Prostate gland (tissue), 2 donors: ENCODE data around the gene USP34. TPM values are rescaled to one million over a fixed set of nuclear protein-coding genes. Genes with fewer than 3 reads are reported as not detected.
"Not testable (repeated sequence)": the region's sequence is repeated elsewhere in the genome, so short reads cannot be mapped to it uniquely, and the experiment has no call there.

ENCODE experiments used
- DNase-seq: peaks from one replicate; pipeline ENCODE4 v3.0.0-alpha.2; 2019; ENCODE audit warnings: low spot score
- H3K27ac ChIP-seq, 2 donors: fragments of 200-600 bp; sonication (generic); 2 replicates each; pipeline ENCODE4 v1.5.1; 2017 to 2019
- H3K27me3 ChIP-seq: fragments of 200-600 bp; sonication (generic); replicated peaks from 2 replicates; pipeline ENCODE4 v1.5.1; 2019; ENCODE audit not compliant: insufficient read depth
- H3K36me3 ChIP-seq, 2 donors: fragments of 200-600 bp; sonication (generic); 1 replicate in 1 of 2; 2 replicates in 1 of 2; pipeline versions ENCODE4 v1.5.1 to v1.8.1; 2017 to 2019
- H3K4me1 ChIP-seq: fragments of 200-600 bp; sonication (generic); replicated peaks from 2 replicates; pipeline ENCODE4 v1.5.1; 2019
- H3K4me3 ChIP-seq, 2 donors: fragments of 200-600 bp; sonication (generic); 2 replicates each; pipeline ENCODE4 v1.5.1; 2017 to 2019
- H3K9me3 ChIP-seq: fragments of 200-600 bp; sonication (generic); 2 replicates; pipeline ENCODE4 v1.5.1; 2017
- CTCF ChIP-seq, 4 experiments: fragments of 200-600 bp in 2 of 4; fragments of 450-650 bp in 2 of 4; sonication (generic) in 2 of 4; IDR thresholded peaks; 1 replicate in 3 of 4; 2 replicates in 1 of 4; pipeline ENCODE4 v1.5.1; 2016 to 2019; ENCODE audit warnings: antibody characterized with exemption in 4 of 4, mild to moderate bottlenecking in 2 of 4, moderate library complexity in 2 of 4
- POLR2A ChIP-seq: fragments of 450-650 bp; IDR thresholded peaks from one replicate; pipeline ENCODE4 v1.6.1; 2016; ENCODE audit warnings: antibody characterized with exemption, mild to moderate bottlenecking
- POLR2AphosphoS5 ChIP-seq: sonication (generic); formaldehyde crosslinking; IDR thresholded peaks from one replicate; pipeline ENCODE4 v1.6.1; 2017; ENCODE audit warnings: antibody characterized with exemption
- WGBS: methylation state at CpG from one replicate; pipeline ENCODE4 v1.1.5; 2018; 5-methylcytosine and 5-hydroxymethylcytosine counted together
- intact Hi-C: fragments of 100-400 bp; cut with DNase I; formaldehyde crosslinking; loops from one replicate; pipeline ENCODE4 v1.14.2; 2022
- total RNA-seq, 2 donors: library from RNA; depleted of rRNA; stranded (reverse); fragments of >200 nt; gene quantifications; one replicate each; pipeline ENCODE4 v1.1.0, GENCODE V29; 2016

Gene USP34
- total RNA-seq, 2 donors from 2014 or later: 94.1 to 206 TPM

GRCh38 chr2:61460163-61460562, 10.7 kb downstream of the USP34 start:
- intact Hi-C loops: no loop called here
- no peaks in the 10 kb centered on the region for H3K36me3 ChIP-seq
- WGBS: 63% methylated on average over 4 of the region's 4 CpGs
- no peaks in the 10 kb centered on the region for H3K27me3 ChIP-seq
- TF ChIP-seq POLR2AphosphoS5: no peak
- no peak for TF ChIP-seq POLR2A
- TF ChIP-seq CTCF (IDR thresholded peaks at IDR 0.05): no peak
- no peak overlapping the region for H3K4me3 ChIP-seq
- H3K9me3 ChIP-seq: no peaks in the 10 kb centered on the region
- no peak for DNase-seq
- H3K27ac ChIP-seq: no peak overlapping the region
- H3K4me1 ChIP-seq: no peaks in the 10 kb centered on the region

- no peak for DNase-seq
- Histone ChIP-seq H3K36me3 (no peaks in the 10 kb centered on the region), H3K9me3 (no peaks in the 10 kb centered on the region), H3K27ac (no peak overlapping the region), H3K27me3 (no peaks in the 10 kb centered on the region), H3K4me1 (no peaks in the 10 kb centered on the region), H3K4me3 (no peak overlapping the region)
- 95% methylated on average over 6 of the region's 6 CpGs for WGBS
- no peak for TF ChIP-seq POLR2AphosphoS5
- no peak for TF ChIP-seq CTCF (IDR thresholded peaks at IDR 0.05)
- no peak for TF ChIP-seq POLR2A
- intact Hi-C loops: no loop called here
Measured at GRCh38 chr2:61456746-61457420, 14.0 kb downstream of the USP34 start.

- intact Hi-C loops: no loop called here
- DNase-seq: no peak
- TF ChIP-seq POLR2A (no peak), CTCF (IDR thresholded peaks at IDR 0.05) (no peak), POLR2AphosphoS5 (no peak)
- WGBS: 60% methylated on average over 5 of the region's 5 CpGs
- H3K4me1 ChIP-seq: no peaks in the 10 kb centered on the region
- H3K36me3 ChIP-seq: no peaks in the 10 kb centered on the region
- H3K27me3 ChIP-seq: no peaks in the 10 kb centered on the region
- no peaks in the 10 kb centered on the region for H3K9me3 ChIP-seq
- no peak overlapping the region for H3K4me3 ChIP-seq
- H3K27ac ChIP-seq: no peak overlapping the region
Measured at GRCh38 chr2:61456070-61456745, 14.7 kb downstream of the USP34 start.

- DNase-seq, H3K27ac ChIP-seq, H3K36me3 ChIP-seq, H3K9me3 ChIP-seq, H3K27me3 ChIP-seq, H3K4me1 ChIP-seq, intact Hi-C loops, H3K4me3 ChIP-seq: not testable (repeated sequence)
- 97% methylated on average over 8 of the region's 8 CpGs for WGBS
Measured at GRCh38 chr2:61454972-61455371, 15.9 kb downstream of the USP34 start.

GRCh38 chr2:61454383-61454782, 16.5 kb downstream of the USP34 start:
- Histone ChIP-seq H3K27me3 (no peaks in the 10 kb centered on the region), H3K27ac (no peak overlapping the region), H3K36me3 (no peaks in the 10 kb centered on the region), H3K4me1 (no peaks in the 10 kb centered on the region), H3K9me3 (no peaks in the 10 kb centered on the region), H3K4me3 (no peak overlapping the region)
- no peak for DNase-seq
- 100% methylated on average over 5 of the region's 5 CpGs for WGBS
- no peak for TF ChIP-seq POLR2AphosphoS5
- TF ChIP-seq POLR2A: no peak
- no peak for TF ChIP-seq CTCF (IDR thresholded peaks at IDR 0.05)
- intact Hi-C loops: no loop called here
